Stimulated activated CD4-positive, alpha-beta T cell treated with anti-CD3 and anti-CD28 coated beads, Interleukin-1b, Interleukin-23, amount 100 ng/mL, for 4 hours (primary cell): ENCODE results near the gene TNFRSF13B.
"Not testable (repeated sequence)": the region's sequence is repeated elsewhere in the genome, so short reads cannot be mapped to it uniquely, and the experiment has no call there.

ENCODE experiments used
- DNase-seq, 2 donors: peaks; one replicate each; pipeline ENCODE4 v3.0.0-alpha.2; 2020; ENCODE audit warnings: low read depth in 2 of 2

The TNFRSF13B gene

GRCh38 chr17:16926571-16927451, 45.1 kb downstream of the TNFRSF13B start:
- DNase-seq: no peak

- DNase-seq: no peak
Measured at GRCh38 chr17:16926061-16926511, 45.8 kb downstream of the TNFRSF13B start.

GRCh38 chr17:16925461-16926060, 46.4 kb downstream of the TNFRSF13B start:
- DNase-seq: no peak

GRCh38 chr17:16924696-16925440, 47.0 kb downstream of the TNFRSF13B start:
- DNase-seq: no peak

GRCh38 chr17:16923904-16924695, 47.8 kb downstream of the TNFRSF13B start:
- no peak for DNase-seq

GRCh38 chr17:16923097-16923903, 48.6 kb downstream of the TNFRSF13B start:
- no peak for DNase-seq

GRCh38 chr17:16922386-16923096, 49.4 kb downstream of the TNFRSF13B start:
- DNase-seq: no peak

GRCh38 chr17:16921451-16921850, 50.5 kb downstream of the TNFRSF13B start:
- not testable (repeated sequence) for DNase-seq

GRCh38 chr17:16920628-16921020, 51.3 kb downstream of the TNFRSF13B start:
- DNase-seq: no peak

GRCh38 chr17:16919663-16920627, 52.0 kb downstream of the TNFRSF13B start:
- no peak for DNase-seq

- DNase-seq: no peak
Measured at GRCh38 chr17:16918443-16918842, 53.5 kb downstream of the TNFRSF13B start.

GRCh38 chr17:16917671-16918394, 54.1 kb downstream of the TNFRSF13B start:
- no peak for DNase-seq

- DNase-seq: no peak
Measured at GRCh38 chr17:16916557-16916920, 55.4 kb downstream of the TNFRSF13B start.

- DNase-seq: peak in 1 of 2 donors; percentile 23
Measured at GRCh38 chr17:16915752-16916556, 56.0 kb downstream of the TNFRSF13B start.

- DNase-seq: no peak
Measured at GRCh38 chr17:16913463-16913862, 58.5 kb downstream of the TNFRSF13B start.

- DNase-seq: no peak
Measured at GRCh38 chr17:16912021-16912962, 59.6 kb downstream of the TNFRSF13B start.
